MM.1S (cell line): Measurements from ENCODE around the gene LMCD1.

Source experiments
- CTCF ChIP-seq: fragments of 300-600 bp; sonication (generic); IDR thresholded peaks from 2 replicates; pipeline ENCODE4 v1.5.1; 2016; ENCODE audit warnings: antibody characterized with exemption, low read length, mixed read lengths
- EZH2 ChIP-seq: fragments of 300-600 bp; sonication (generic); optimal IDR thresholded peaks from 2 replicates; pipeline ENCODE3; 2017; ENCODE audit warnings: low read depth, mild to moderate bottlenecking, antibody characterized with exemption, low read length, mixed read lengths
- EZH2phosphoT487 ChIP-seq: fragments of 300-600 bp; sonication (generic); IDR thresholded peaks from 2 replicates; pipeline ENCODE4 v1.6.1; 2018; ENCODE audit warnings: antibody characterized with exemption, low read length

- no peak for TF ChIP-seq CTCF
- TF ChIP-seq EZH2: no peak
- TF ChIP-seq EZH2phosphoT487: no peak
Measured at GRCh38 chr3:8503461-8503860, 1.8 kb downstream of the LMCD1 start.
